Skeletal muscle satellite cell (primary cell): ENCODE data around the gene PLXNA4.

Source experiments
- H3K27me3 ChIP-seq: 2 replicates; pipeline ENCODE4 v1.7.0; 2013; ENCODE audit warnings: low read length; ENCODE audit not compliant: control insufficient read depth, insufficient read depth
- H3K36me3 ChIP-seq: 2 replicates; pipeline ENCODE4 v1.7.0; 2013; ENCODE audit warnings: mild to moderate bottlenecking, control low read depth, low read length; ENCODE audit not compliant: insufficient read depth
- H3K4me1 ChIP-seq: 2 replicates; pipeline ENCODE4 v1.7.0; 2013; ENCODE audit warnings: low read length; ENCODE audit not compliant: control insufficient read depth, insufficient read depth
- H3K4me2 ChIP-seq: 2 replicates; pipeline ENCODE4 v1.7.0; 2013; ENCODE audit warnings: mild to moderate bottlenecking, low read length
- H3K4me3 ChIP-seq: 2 replicates; pipeline ENCODE4 v1.7.0; 2013; ENCODE audit warnings: low read length
- H3K9ac ChIP-seq: 2 replicates; pipeline ENCODE4 v1.7.0; 2013; ENCODE audit warnings: mild to moderate bottlenecking, low read depth, low read length, moderate library complexity
- H3K9me3 ChIP-seq: replicated peaks from 2 replicates; pipeline ENCODE4 v1.7.0; 2013; ENCODE audit warnings: mild to moderate bottlenecking, control low read depth, low read length

Gene PLXNA4

GRCh38 chr7:132560825-132561529 is 15.3 kb downstream of the PLXNA4 start:
- Histone ChIP-seq H3K9me3 (no peaks in the 10 kb centered on the region), H3K4me2 (no peak overlapping the region), H3K4me3 (no peak overlapping the region), H3K27me3 (peaks cover 3% of the 10 kb centered on the region), H3K9ac (no peak overlapping the region), H3K36me3 (no peaks in the 10 kb centered on the region), H3K4me1 (no peaks in the 10 kb centered on the region)

- no peak overlapping the region for H3K4me3 ChIP-seq
- no peaks in the 10 kb centered on the region for H3K36me3 ChIP-seq
- H3K4me2 ChIP-seq: no peak overlapping the region
- H3K4me1 ChIP-seq: no peaks in the 10 kb centered on the region
- no peaks in the 10 kb centered on the region for H3K9me3 ChIP-seq
- no peak overlapping the region for H3K9ac ChIP-seq
- no peaks in the 10 kb centered on the region for H3K27me3 ChIP-seq
Observed at GRCh38 chr7:132560105-132560504, 16.2 kb downstream of the PLXNA4 start.

- H3K9ac ChIP-seq: no peak overlapping the region
- no peak overlapping the region for H3K4me3 ChIP-seq
- no peak overlapping the region for H3K4me2 ChIP-seq
- H3K9me3 ChIP-seq: no peaks in the 10 kb centered on the region
- no peaks in the 10 kb centered on the region for H3K4me1 ChIP-seq
- no peaks in the 10 kb centered on the region for H3K36me3 ChIP-seq
- no peaks in the 10 kb centered on the region for H3K27me3 ChIP-seq
Observed at GRCh38 chr7:132558815-132559214, 17.5 kb downstream of the PLXNA4 start.

- Histone ChIP-seq H3K4me1 (no peaks in the 10 kb centered on the region), H3K27me3 (no peaks in the 10 kb centered on the region), H3K9ac (no peak overlapping the region), H3K9me3 (no peaks in the 10 kb centered on the region), H3K36me3 (no peaks in the 10 kb centered on the region), H3K4me2 (no peak overlapping the region), H3K4me3 (no peak overlapping the region)
Observed at GRCh38 chr7:132557489-132558044, 18.7 kb downstream of the PLXNA4 start.

- Histone ChIP-seq H3K27me3 (no peaks in the 10 kb centered on the region), H3K36me3 (no peaks in the 10 kb centered on the region), H3K9me3 (no peaks in the 10 kb centered on the region), H3K4me2 (no peak overlapping the region), H3K9ac (no peak overlapping the region), H3K4me3 (no peak overlapping the region), H3K4me1 (no peaks in the 10 kb centered on the region)
Observed at GRCh38 chr7:132554446-132554845, 21.8 kb downstream of the PLXNA4 start.

- Histone ChIP-seq H3K27me3 (no peaks in the 10 kb centered on the region), H3K4me3 (no peak overlapping the region), H3K9ac (no peak overlapping the region), H3K4me2 (no peak overlapping the region), H3K9me3 (no peaks in the 10 kb centered on the region), H3K36me3 (no peaks in the 10 kb centered on the region), H3K4me1 (peaks cover 4% of the 10 kb centered on the region)
Observed at GRCh38 chr7:132553031-132553430, 23.2 kb downstream of the PLXNA4 start.

- no peaks in the 10 kb centered on the region for H3K9me3 ChIP-seq
Observed at GRCh38 chr7:132551886-132552285, 24.4 kb downstream of the PLXNA4 start.

GRCh38 chr7:132551439-132551838 is 24.8 kb downstream of the PLXNA4 start:
- no peaks in the 10 kb centered on the region for H3K36me3 ChIP-seq
- H3K9ac ChIP-seq: no peak overlapping the region
- H3K27me3 ChIP-seq: no peaks in the 10 kb centered on the region

More at GRCh38 chr7:132551886-132552285, 24.4 kb downstream of the PLXNA4 start:
- H3K4me2 ChIP-seq: no peak overlapping the region
- no peak overlapping the region for H3K4me3 ChIP-seq
- H3K9ac ChIP-seq: no peak overlapping the region
- H3K36me3 ChIP-seq: no peaks in the 10 kb centered on the region
- peaks cover 4% of the 10 kb centered on the region for H3K4me1 ChIP-seq
- no peaks in the 10 kb centered on the region for H3K27me3 ChIP-seq

GRCh38 chr7:132548489-132549078 is 27.7 kb downstream of the PLXNA4 start:
- Histone ChIP-seq H3K4me3 (no peak overlapping the region), H3K9me3 (no peaks in the 10 kb centered on the region), H3K36me3 (no peaks in the 10 kb centered on the region)

More at GRCh38 chr7:132551439-132551838, 24.8 kb downstream of the PLXNA4 start:
- no peaks in the 10 kb centered on the region for H3K9me3 ChIP-seq
- H3K4me2 ChIP-seq: no peak overlapping the region
- H3K4me3 ChIP-seq: no peak overlapping the region
- peaks cover 4% of the 10 kb centered on the region for H3K4me1 ChIP-seq

GRCh38 chr7:132547821-132548220 is 28.4 kb downstream of the PLXNA4 start:
- Histone ChIP-seq H3K9me3 (no peaks in the 10 kb centered on the region), H3K36me3 (no peaks in the 10 kb centered on the region), H3K27me3 (no peaks in the 10 kb centered on the region), H3K9ac (no peak overlapping the region), H3K4me1 (peaks cover 4% of the 10 kb centered on the region), H3K4me2 (no peak overlapping the region), H3K4me3 (no peak overlapping the region)

More at GRCh38 chr7:132548489-132549078, 27.7 kb downstream of the PLXNA4 start:
- Histone ChIP-seq H3K9ac (no peak overlapping the region), H3K4me1 (peaks cover 4% of the 10 kb centered on the region), H3K27me3 (no peaks in the 10 kb centered on the region), H3K4me2 (no peak overlapping the region)

- Histone ChIP-seq H3K9ac (no peak overlapping the region), H3K9me3 (no peaks in the 10 kb centered on the region), H3K4me3 (no peak overlapping the region), H3K27me3 (no peaks in the 10 kb centered on the region), H3K36me3 (no peaks in the 10 kb centered on the region), H3K4me1 (peaks cover 4% of the 10 kb centered on the region), H3K4me2 (no peak overlapping the region)
Observed at GRCh38 chr7:132546366-132547127, 29.7 kb downstream of the PLXNA4 start.
